Measurements from ENCODE around the gene C2orf68.
"Not testable (repeated sequence)": the region's sequence is repeated elsewhere in the genome, so short reads cannot be mapped to it uniquely, and the experiment has no call there.

The C2orf68 gene

DNA sequence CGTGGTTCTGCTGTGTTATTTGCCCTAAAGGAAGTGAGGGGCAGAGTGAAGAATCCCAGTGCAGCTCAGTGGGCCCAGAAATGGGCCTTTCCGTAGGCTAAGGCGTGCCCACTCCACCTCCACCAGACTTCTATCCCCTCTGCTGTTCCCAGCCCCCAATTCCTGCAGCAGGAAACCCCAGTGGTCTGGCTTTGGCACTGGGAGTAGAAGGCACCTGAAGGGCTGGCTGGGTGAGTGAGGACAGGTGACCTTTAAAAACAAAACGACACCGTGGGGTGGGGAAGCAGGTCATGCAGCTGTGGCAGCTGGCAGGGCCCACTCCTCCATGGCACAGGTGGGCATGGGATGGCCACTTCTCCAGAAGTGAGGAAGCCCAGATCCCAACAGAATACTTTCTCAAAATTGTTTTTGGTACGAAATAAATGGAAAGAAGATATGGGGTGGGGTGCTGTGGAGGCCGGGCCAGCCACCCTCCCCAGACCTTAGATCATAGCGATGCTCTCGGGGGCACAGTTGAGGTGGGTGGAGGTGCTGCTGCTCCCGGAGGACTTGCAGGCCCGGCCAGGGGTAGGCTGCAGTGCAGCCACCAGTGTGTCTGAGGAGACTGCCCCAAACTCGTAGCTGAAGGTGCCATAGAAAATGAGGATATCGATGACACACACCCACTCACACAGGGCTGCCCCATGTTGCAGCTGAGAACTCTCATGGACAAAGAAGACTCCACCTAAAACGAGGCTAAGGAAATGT is 13.1 kb downstream of the C2orf68 start:
- DNase-seq (ENCODE audit: low spot score), result no peak

DNA sequence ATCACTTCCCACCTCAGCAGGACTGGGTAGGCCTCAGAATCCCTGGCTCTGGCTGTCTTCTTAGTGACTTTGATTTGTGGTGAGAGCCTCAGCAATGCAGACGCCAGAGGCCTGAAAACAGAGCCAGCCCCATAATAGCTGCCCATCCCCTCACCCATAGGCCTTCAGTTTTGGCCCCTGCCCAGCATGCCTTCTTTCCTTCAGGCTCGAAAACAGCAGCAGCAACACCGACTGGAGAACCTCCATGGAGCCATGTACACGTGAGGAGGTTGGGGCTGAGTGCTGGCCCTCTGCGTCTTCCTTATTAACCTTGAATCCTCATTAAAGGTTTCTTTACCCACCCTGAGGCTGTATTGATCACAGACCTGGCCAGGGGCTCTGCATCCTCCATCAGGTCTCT is 14.6 kb downstream of the C2orf68 start:
- no peak for DNase-seq (ENCODE audit: low spot score)

DNA sequence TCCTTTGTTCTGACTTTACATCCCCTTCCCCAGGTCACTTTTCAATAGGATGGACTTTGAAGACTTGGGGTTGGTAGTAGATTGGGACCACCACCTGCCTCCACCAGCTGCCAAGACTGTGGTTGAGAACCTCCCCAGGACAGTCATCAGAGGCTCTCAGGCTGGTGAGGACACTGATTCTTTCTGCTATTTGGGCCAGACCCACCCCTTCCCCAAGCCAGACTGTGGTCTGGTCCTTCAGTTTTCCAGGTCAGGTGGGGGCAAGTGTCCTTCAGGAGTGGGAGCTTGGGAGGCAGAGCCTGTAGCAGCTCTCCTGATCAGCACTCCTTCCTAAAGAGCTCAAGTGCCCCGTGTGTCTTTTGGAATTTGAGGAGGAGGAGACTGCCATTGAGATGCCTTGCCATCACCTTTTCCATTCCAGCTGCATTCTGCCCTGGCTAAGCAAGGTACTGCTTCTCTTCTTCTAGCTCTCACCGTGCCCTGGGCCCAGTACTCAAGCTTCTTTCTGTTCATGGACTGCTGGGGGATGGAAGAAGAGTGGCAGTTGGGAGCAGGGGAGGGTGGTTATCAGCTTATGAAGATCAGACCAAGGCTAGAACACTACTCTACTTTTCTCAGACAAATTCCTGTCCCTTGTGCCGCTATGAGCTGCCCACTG is 15.3 kb downstream of the C2orf68 start:
- no peak for DNase-seq (ENCODE audit: low spot score)

DNA sequence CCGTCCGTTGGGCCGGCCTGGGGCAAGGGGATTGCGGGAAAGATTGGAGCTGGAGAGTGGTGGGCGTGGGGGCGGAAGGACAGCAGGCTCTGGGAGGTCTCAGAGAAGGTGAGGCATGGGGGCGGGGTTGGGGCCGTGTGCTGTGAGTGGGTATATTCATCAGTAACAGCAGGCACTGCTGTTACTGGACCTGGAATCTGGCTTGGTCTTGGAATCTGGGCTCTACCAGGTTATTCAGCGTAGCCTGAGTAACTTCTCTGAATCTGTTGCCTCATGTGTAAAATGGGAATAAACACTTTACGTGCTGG is 15.9 kb downstream of the C2orf68 start:
- DNase-seq (ENCODE audit: low spot score), result no peak

DNA sequence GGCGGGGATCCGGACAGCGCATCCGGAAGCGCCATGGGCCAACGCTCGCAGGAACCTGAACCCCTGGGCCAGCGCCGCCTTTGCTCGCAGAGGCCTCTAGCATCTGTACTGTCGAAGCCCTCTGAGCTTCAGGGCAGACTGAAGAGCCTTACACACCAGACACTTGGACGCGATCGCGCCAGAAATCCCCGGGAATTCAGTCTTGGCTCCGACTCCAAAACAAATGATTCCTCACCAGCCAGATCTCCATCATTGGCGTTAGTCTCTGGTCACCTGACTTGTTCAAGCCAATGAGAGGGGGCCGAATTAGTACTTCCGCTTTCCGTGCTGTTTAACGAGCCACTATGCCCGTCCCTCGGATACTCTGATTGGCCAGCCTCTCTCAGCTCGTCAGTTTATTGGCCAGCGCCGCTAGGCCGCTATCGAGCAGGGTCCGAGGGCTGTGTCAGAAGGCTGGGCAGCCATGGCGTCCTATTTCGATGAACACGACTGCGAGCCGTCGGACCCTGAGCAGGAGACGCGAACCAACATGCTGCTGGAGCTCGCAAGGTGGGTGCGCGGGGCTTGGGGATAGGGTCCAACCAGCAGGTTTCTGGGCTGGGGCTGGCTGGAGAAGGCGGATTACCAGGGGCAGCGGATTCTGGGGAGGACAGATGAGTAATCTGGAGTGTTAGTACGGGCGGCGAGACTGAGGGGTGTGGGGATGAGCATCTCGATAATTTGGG is 16.4 kb downstream of the C2orf68 start, which contains the start of gene RNF181:
TSS of gene RNF181 (plus strand) at position 445 of the 725 bp plus-strand sequence. CDS start at position 464, 19 bp downstream.
- DNase-seq (ENCODE audit: low spot score), result peak; percentile 99

DNA sequence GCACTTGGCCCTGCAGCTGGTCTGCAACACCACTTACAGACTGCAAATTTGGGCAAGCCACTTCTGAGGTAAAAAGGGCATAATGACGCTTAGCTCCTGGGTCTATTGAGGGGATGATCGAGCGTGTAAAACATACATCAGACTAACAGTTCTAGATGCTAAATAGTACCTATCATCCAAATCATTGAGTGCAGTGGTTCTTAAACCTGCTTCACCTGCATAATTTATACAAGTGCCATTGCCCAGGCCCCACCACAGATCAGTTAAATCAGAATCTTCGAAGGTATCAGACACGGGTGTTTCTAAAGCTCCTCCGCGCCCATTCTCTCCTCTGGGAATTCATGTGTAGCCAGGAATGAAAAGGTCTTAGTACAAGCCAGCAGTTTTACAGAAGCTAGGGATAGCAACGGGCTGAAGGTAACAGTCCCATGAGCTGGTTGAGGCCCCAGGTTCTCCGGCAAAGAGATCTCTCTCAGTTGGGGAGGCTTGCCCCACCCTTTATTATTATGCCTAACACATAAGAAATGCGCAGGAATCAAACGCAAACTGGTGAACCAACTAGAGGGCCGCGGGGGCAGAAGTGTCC is 17.1 kb downstream of the C2orf68 start:
- DNase-seq (ENCODE audit: low spot score), result no peak

DNA sequence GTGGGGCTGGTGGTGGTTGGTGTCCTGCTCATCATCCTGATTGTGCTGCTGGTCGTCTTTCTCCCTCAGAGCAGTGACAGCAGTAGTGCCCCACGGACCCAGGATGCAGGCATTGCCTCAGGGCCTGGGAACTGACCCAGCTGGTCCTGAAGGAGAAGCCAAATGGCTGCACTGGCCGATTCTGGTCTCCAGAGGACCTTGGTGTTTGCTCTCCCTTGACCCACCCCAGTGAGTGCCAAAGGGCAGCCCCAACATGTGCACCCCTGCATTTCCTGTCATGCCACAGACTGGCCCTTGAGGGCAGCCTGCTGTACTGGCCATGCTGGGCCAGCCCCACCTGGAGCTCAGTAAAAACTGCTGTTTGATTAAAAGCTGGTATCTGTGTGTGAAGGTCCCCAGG is 18.8 kb downstream of the C2orf68 start:
- no peak for DNase-seq (ENCODE audit: low spot score)

DNA sequence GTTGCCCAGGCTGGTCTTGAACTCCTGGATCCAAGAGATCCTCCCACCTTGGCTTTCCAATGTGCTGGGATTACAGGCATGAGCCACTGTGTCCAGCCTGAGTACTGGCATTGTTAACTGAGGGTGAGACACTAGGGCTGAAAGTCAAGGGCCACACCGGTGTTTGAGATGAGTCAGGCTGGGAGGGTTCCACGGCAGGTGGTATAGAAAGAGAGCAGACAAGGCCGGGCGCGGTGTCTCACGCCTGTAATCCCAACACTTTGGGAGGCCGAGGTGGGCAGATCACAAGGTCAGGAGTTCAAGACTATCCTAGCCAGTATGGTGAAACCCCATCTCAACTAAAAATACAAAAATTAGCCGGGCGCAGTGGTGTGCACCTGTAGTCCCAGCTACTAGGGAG is 19.6 kb downstream of the C2orf68 start:
- DNase-seq (ENCODE audit: low spot score), result not testable (repeated sequence)

DNA sequence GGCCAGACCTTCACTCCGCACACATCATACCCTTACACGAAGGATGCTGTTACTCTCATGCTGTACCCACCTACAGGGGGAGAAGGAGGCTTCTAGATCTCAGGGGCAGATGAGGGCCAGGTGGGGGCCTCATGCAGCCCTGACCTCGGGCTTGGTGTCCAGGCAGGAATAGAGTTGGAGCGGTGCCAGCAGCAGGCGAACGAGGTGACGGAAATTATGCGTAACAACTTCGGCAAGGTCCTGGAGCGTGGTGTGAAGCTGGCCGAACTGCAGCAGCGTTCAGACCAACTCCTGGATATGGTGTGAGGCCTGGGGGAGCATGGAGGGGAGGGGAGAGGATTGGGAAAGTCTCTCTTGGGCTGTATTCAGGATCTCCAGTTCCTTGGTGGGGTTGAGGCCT is 20.3 kb downstream of the C2orf68 start:
- no peak for DNase-seq (ENCODE audit: low spot score)

DNA sequence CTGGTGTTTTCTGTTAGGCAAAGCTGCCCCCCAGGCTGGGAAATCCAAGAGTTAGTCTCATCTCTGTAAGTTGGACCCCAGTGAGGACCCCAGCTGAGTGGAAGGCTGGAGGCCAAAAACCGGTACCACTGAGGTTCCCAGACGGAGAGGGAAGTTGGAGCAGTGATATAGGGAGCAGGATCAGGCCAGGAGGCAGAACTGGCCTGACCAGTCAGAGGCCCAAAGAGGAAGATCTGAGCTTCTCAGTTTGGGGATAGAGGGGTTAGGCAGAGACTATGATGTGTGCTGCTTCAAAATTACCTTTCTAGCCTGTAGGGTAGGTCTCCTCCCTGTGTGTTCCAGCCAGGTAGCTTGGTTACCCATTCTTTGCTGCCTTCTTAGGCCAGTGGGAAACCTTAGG is 20.9 kb downstream of the C2orf68 start:
- DNase-seq (ENCODE audit: low spot score), result no peak

DNA sequence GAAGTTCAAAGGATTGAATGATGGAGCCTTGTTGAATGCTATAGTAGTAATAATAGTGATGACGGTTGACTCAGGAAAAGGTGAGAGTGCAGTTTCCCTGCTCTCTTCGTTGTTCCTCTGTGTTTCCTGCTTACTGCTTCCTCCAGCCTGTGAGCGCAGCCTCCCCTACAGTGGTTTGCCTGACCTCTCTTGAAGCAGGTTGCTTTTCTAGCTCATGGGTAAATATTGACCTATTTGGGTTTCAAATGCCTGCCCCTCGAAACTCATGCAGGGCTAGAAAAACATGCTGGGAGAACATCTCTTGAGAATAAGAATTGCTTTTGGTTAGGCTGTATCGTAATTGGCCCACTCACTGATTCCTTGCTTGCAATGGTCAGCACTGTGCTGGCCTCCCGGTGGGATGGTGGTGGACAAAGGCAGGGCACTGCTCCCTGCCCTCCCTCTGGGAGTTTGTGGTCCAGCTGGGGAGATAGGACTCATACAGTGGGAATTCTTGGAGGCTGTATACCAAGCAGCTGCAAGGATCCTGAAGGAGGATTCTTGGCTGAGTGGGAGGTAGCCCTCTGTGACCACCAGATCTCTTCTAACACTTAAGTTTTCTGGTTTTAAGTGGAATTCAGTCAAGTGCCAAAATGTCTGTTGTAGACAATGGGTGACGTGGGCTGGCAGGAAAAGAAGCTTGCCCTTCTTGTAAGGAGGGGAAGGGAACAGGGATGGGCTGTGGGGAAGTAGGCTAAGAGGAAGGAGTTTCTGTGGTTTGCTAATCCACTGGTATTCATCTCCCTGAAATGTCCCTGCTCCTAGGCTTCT is 21.7 kb downstream of the C2orf68 start:
- no peak for DNase-seq (ENCODE audit: low spot score)

DNA sequence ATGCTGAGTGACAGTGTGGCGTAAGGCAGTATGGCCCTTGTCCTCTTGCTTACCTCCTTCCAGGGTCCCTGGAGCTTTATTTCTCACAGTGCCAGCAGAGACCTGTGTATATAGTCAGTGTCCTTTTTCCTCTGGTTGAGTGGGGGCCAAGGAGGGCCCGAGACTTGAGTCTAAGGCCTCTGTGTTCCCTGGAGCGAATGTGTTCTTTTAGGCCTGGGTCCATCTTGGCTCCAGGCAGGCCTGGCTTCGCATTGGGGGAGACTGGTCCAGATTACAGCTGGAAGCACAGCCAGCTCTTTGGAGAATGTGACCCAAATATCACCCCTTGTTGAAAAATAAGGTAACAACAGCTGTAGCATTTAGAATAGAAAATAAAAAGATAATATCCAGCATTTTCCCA is 22.7 kb downstream of the C2orf68 start:
- no peak for DNase-seq (ENCODE audit: low spot score)

DNA sequence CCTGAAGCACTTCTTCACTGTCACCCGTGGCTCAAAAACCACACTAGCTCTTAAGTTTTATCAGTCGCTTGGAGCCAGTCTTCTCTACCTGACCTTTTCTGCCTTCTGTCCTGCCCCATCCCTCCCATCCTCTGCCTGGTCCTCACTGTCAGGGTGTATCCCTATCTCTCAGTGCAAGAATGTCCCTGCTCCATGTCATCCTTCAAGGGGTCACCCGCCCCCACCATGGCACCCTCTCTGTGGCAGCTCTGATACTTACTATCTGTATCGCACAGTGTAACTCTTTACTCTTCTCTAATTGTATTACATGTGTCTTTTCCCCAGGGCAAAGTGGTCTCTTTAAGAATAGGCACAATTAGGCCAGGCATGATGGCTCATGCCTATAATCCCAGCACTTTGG is 23.2 kb downstream of the C2orf68 start:
- DNase-seq (ENCODE audit: low spot score), result no peak

DNA sequence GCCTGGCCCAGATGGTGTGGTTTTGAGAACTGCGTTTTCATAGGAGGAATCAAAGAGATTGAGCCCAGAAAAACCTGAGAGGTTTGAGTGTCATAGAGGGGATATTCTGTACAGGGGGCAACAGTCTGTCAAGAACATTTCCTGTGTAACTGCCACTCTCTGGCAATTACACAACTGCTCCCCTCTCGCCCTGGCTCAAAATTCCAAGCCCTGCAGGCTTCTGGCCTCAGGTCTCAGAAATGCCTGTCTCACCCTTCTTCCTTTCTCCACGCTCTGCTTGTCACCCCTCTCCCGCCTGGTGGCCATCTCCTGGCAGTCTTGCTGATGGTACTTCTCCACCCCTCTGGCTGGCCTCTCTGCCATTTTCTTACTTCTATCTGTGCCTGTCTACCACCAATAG is 23.6 kb downstream of the C2orf68 start:
- DNase-seq (ENCODE audit: low spot score), result no peak

DNA sequence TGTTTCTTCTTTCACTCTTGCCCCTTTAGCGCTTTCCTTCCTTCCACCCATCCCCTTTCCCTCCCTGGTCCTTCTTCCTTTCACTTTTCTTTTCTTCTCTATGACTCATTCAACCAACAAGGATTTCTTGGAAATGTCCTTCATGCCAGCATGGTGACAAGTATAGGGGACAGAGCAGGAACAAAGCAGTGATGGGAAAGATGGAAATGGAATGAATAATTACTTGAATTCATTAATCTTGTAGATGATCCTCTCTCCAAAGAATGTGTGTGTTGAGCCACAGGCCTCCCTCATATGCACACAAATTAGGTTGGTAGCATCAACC is 26.1 kb downstream of the C2orf68 start:
- DNase-seq (ENCODE audit: low spot score), result no peak

DNA sequence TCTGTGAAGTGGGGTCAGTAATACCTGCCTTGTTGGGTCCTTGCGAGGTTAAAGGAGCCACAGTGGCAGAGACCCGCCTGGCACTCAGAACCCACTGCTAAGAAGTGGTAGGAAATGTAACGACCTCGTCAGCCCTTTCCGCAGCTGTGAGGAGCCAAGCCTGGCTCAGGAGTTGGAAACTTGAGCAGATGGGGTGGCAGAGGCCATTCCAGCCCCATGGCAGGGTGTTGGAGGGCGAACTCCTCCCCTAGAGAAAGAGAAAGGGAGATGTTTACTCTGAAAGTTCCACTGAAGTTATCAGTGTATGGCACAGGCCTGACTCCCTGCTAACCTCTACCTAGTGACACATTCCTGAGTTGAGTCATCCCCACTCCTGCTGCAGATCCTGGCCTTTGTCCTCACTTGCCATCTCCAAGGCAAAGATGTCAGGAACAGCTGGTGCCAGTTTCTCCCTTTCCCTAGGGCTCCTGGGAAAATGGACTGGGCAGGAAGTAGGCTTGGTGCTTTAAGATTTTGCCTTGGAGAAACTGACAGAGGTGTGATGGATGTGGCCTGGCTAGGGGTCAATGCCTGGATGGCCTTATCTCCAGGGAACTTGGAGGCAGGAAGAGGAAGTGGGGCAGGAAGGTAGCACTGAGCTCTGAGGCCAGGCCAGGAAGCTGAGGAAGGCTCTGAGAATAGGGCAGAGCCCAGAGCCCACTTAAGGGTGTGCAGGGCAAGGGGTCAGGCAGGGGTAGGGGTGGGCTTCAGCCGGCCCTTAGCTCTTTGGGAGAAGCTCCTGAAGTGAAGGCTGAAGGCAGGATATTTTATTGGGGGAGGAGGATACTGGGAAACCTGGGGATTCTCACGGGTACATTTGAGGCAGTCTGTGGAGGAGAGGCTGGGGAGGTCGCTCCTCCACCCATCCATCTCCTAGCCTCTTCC is 26.7 kb downstream of the C2orf68 start:
- no peak for DNase-seq (ENCODE audit: low spot score)

DNA sequence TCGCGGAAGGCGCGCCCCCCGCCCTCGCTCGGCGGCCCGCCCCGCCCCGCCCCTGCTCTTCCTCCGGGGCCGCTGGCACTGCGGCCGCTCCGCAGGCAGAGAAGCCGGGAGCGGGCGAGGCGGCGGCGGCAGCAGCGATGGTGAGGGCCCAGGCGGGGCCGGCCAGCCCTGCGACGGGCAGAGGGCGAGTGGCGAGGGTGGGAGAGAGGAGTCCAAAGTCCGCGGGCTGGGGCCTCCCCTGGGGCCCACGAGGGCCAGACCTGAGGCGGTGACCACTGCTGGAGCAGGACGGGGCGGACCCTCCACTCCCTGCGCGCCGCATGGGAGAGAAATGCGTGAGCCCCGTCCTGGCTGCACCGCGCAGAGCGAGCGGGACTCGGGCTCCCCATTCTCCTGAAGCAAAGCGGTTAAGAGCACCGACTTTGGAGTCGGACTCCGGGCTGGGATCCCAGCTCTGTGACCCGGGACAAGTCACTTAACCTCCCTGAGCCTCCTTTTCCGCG is 27.5 kb downstream of the C2orf68 start, which contains the start of gene VAMP5:
TSS of gene VAMP5 (plus strand) at position 78 of the 503 bp plus-strand sequence. CDS start at position 138, 60 bp downstream.
- DNase-seq (ENCODE audit: low spot score), result no peak

DNA sequence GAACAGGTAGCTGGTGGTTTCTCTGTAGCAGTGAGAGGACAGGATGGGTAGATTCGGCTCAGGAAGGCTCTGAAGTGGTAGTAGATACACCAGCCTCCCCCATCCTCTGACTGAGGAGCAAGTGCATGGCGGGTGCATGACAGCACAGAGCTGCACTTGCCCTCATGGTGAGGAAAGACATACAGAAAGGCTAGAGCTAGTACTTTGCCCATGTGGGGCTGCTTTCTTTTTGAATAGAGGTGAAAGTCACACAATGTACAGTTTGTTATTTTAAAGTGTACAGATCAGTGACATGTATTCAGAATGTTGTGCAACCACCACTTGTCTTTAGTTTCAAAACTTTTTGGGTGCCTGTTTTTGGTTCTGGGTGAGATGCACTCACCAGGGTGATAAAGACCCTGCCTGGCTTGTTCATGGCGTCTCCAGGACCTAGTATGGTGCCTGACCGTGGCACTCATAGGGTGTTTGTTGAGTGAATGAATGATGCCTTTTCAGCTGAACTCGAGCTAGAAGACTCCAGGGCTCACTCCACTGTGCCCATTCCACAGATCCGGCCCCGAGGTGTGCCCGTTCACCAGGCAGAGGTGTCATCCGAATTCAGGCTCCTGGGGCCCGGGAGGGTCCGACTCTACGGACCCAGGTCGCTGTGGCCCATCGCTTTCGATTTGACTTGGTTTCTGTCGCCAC is 28.1 kb downstream of the C2orf68 start:
- no peak for DNase-seq (ENCODE audit: low spot score)

DNA sequence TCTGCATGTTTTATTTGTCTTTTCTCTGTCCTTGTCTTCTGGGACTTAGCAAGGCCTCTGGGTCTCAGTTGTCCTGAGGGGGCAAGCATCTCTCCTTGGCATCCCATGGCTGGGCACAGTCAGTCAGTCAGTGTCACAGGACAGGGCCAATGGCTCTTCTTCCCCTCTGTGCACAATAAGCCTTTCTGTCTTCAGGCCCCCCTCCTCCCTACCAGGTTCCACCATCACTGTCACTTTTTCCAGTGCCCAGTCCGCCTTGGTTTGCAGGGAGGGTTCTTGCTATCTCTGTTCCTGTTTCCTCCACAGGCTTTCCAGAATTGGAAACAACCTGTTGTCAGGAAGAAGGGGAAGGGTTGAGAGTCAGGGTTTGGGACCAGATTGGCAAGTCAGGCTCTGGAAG is 29.4 kb downstream of the C2orf68 start:
- peak; percentile 49 for DNase-seq (ENCODE audit: low spot score)

DNA sequence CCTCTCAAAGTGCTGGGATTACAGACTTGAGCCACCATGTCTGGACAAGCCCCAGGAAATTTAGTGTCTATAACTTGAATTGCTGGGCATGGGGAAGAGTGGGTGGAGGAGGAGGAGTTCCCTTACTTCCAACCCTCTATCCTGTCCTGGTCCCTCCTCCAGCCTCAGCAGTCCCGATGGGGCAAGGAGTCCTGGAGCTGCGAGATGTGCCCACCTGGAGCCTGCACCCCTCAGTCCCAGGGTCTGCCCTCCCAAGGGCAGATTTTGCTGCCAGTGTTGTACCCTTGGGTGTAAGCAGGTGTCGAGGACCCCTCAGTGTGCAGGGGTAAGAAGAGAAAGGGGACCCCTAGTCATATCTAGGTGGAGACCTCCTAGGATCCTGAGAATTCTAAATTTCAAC is 31.7 kb downstream of the C2orf68 start:
- no peak for DNase-seq (ENCODE audit: low spot score)
